CD4-positive, alpha-beta T cell (primary cell): ENCODE results near the gene ATIC. TPM values are rescaled to one million over a fixed set of nuclear protein-coding genes. Genes with fewer than 3 reads are reported as not detected.

ENCODE experiments used
- ATAC-seq: fragments of 200-7000 bp; cut with Tn5 transposase; one replicate; pipeline ENCODE4 v1.10.0; 2022; ENCODE audit warnings: mild to moderate bottlenecking; ENCODE audit not compliant: poor library complexity
- CTCF ChIA-PET: fragments of 350-600 bp; sonication (Branson Sonifier 250); formaldehyde crosslinking; loops from one replicate; lab custom pipeline; 2021; ENCODE audit warnings: antibody characterized with exemption, inconsistent platforms; lab: Charles Lee
- POLR2A ChIA-PET: fragments of 350-600 bp; sonication (Branson Sonifier 250); formaldehyde crosslinking; loops from one replicate; lab custom pipeline; 2021; ENCODE audit warnings: antibody characterized with exemption, inconsistent platforms; lab: Charles Lee
- DNase-seq, 14 experiments: peaks; one replicate each; pipeline ENCODE4 v3.0.0-alpha.2; 2013 to 2020; ENCODE audit warnings: mixed read lengths in 2 of 14
- H3K27ac ChIP-seq, 2 donors: one replicate each; pipeline versions ENCODE4 v1.5.1 to v1.7.0; 2013; ENCODE audit warnings: low read length in 2 of 2, low read depth in 1 of 2, mild to moderate bottlenecking in 1 of 2
- H3K27me3 ChIP-seq, 2 experiments: 1 replicate in 1 of 2; 2 replicates in 1 of 2; pipeline versions ENCODE4 v1.6.1 to v1.7.0; 2013; ENCODE audit warnings: low read length in 2 of 2, control low read depth in 1 of 2, mild to moderate bottlenecking in 1 of 2, moderate library complexity in 1 of 2; ENCODE audit not compliant: insufficient read depth in 2 of 2, control insufficient read depth in 1 of 2
- H3K36me3 ChIP-seq: one replicate; pipeline ENCODE4 v1.6.1; 2013; ENCODE audit warnings: low read length, control low read depth; ENCODE audit not compliant: insufficient read depth
- H3K4me1 ChIP-seq: one replicate; pipeline ENCODE4 v1.6.1; 2013; ENCODE audit warnings: low read length, control low read depth; ENCODE audit not compliant: insufficient read depth
- H3K4me3 ChIP-seq: one replicate; pipeline ENCODE4 v1.5.1; 2013; ENCODE audit warnings: mild to moderate bottlenecking, low read length, moderate library complexity
- H3K9me3 ChIP-seq, 2 experiments: 1 replicate in 1 of 2; 2 replicates in 1 of 2; pipeline versions ENCODE4 v1.6.1 to v1.7.0; 2013; ENCODE audit warnings: low read length in 2 of 2, mild to moderate bottlenecking in 2 of 2, control low read depth in 1 of 2, moderate library complexity in 1 of 2; ENCODE audit not compliant: control insufficient read depth in 1 of 2, insufficient read depth in 1 of 2
- H3K27ac Mint-ChIP-seq: one replicate; pipeline ENCODE4 v1.8.0; 2020; ENCODE audit warnings: mixed read lengths
- H3K27me3 Mint-ChIP-seq: one replicate; pipeline ENCODE4 v1.8.0; 2021; ENCODE audit warnings: mixed read lengths
- H3K36me3 Mint-ChIP-seq: one replicate; pipeline ENCODE4 v1.8.0; 2021; ENCODE audit warnings: low read depth, mixed read lengths
- H3K4me1 Mint-ChIP-seq: one replicate; pipeline ENCODE4 v1.8.0; 2021; ENCODE audit warnings: low read depth, mixed read lengths
- H3K4me3 Mint-ChIP-seq: one replicate; pipeline ENCODE4 v1.8.0; 2020; ENCODE audit warnings: mild to moderate bottlenecking, mixed read lengths
- H3K9me3 Mint-ChIP-seq: one replicate; pipeline ENCODE4 v1.8.0; 2020; ENCODE audit warnings: mixed read lengths
- intact Hi-C, 2 experiments: fragments of 100-400 bp; cut with DNase I in 1 of 2; cut with micrococcal nuclease in 1 of 2; formaldehyde crosslinking; loops; one replicate each; pipeline versions ENCODE4 v1.15.1 to v1.9.0; 2023 to 2025; cut with DNase I, micrococcal nuclease
- total RNA-seq, 174 experiments: library from RNA in 2 of 174; stranded (reverse) in 2 of 174; gene quantifications; one replicate each; pipeline ENCODE4 v1.2.3 and lab custom pipeline; 2021 to 2026
- TF ChIP-seq, protein P1 (sequence below): fragments of 200-600 bp; IDR thresholded peaks from one replicate; pipeline ENCODE4 v1.8.0; 2022; ENCODE audit warnings: antibody characterized with exemption, mild to moderate bottlenecking

ATIC gene
- total RNA-seq, 2 experiments from 2014 or later, result 40.5 to 43.3 TPM

GRCh38 chr2:215363039-215363438 lies 51.2 kb downstream of the ATIC start:
- H3K27ac ChIP-seq, result no peak overlapping the region
- TF ChIP-seq, protein P1, sequence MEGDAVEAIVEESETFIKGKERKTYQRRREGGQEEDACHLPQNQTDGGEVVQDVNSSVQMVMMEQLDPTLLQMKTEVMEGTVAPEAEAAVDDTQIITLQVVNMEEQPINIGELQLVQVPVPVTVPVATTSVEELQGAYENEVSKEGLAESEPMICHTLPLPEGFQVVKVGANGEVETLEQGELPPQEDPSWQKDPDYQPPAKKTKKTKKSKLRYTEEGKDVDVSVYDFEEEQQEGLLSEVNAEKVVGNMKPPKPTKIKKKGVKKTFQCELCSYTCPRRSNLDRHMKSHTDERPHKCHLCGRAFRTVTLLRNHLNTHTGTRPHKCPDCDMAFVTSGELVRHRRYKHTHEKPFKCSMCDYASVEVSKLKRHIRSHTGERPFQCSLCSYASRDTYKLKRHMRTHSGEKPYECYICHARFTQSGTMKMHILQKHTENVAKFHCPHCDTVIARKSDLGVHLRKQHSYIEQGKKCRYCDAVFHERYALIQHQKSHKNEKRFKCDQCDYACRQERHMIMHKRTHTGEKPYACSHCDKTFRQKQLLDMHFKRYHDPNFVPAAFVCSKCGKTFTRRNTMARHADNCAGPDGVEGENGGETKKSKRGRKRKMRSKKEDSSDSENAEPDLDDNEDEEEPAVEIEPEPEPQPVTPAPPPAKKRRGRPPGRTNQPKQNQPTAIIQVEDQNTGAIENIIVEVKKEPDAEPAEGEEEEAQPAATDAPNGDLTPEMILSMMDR, result no peak
- no peaks in the 10 kb centered on the region for H3K9me3 ChIP-seq
- no peak for ATAC-seq
- H3K27ac Mint-ChIP-seq, result no peak overlapping the region
- peaks cover 41% of the 10 kb centered on the region for H3K36me3 Mint-ChIP-seq
- intact Hi-C loops, result no loop called here
- H3K4me1 ChIP-seq, result no peaks in the 10 kb centered on the region
- H3K9me3 Mint-ChIP-seq, result no peaks in the 10 kb centered on the region
- ChIA-PET CTCF (no interaction called here), POLR2A (no interaction called here)
- no peak overlapping the region for H3K4me3 Mint-ChIP-seq
- peaks cover 2% of the 10 kb centered on the region for H3K36me3 ChIP-seq
- no peaks in the 10 kb centered on the region for H3K27me3 ChIP-seq
- H3K27me3 Mint-ChIP-seq, result no peaks in the 10 kb centered on the region
- H3K4me3 ChIP-seq, result no peak overlapping the region
- no peaks in the 10 kb centered on the region for H3K4me1 Mint-ChIP-seq
- no peak for DNase-seq

DNA sequence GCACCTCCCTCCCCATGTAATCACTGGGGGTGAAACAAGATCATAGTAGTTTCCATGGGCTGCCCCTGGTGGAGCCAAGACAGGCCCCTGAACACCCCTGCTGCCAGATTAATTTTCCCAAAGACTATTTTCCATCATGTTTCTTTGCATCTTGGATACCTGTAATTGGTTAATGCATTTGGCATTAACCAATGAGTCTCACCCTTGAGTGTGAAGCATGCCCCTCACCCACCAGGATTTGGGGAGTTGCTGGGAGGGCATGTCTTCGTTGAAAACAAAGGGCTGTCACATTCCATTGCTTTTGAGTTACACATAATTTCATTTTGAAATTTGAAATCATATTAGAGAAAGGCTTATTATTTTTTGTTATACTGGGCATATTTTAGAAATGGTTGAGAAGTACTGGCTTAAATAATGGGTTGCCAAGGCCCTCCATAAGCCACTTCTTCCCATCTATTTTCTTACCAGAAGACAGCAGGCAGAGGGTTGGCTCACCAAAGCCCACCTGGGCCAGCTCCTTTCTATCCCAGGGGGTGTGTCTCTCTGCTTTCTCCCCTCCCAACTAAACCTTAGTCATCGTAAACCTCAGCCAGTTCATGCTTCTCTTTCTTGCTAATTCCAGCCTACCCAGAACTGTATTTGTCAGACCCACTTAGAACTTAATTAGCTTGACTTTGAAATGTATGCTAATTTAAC lies 51.8 kb downstream of the ATIC start:
- H3K4me3 Mint-ChIP-seq, result no peak overlapping the region
- Histone ChIP-seq H3K27ac (no peak overlapping the region), H3K36me3 (peaks cover 2% of the 10 kb centered on the region), H3K9me3 (no peaks in the 10 kb centered on the region), H3K4me1 (no peaks in the 10 kb centered on the region), H3K4me3 (no peak overlapping the region), H3K27me3 (no peaks in the 10 kb centered on the region)
- H3K9me3 Mint-ChIP-seq, result no peaks in the 10 kb centered on the region
- ChIA-PET POLR2A (no interaction called here), CTCF (no interaction called here)
- DNase-seq, result no peak
- peaks cover 41% of the 10 kb centered on the region for H3K36me3 Mint-ChIP-seq
- intact Hi-C loops, result no loop called here
- H3K27me3 Mint-ChIP-seq, result no peaks in the 10 kb centered on the region
- H3K27ac Mint-ChIP-seq, result no peak overlapping the region
- TF ChIP-seq, protein P1, result no peak
- no peaks in the 10 kb centered on the region for H3K4me1 Mint-ChIP-seq
- ATAC-seq, result no peak

DNA sequence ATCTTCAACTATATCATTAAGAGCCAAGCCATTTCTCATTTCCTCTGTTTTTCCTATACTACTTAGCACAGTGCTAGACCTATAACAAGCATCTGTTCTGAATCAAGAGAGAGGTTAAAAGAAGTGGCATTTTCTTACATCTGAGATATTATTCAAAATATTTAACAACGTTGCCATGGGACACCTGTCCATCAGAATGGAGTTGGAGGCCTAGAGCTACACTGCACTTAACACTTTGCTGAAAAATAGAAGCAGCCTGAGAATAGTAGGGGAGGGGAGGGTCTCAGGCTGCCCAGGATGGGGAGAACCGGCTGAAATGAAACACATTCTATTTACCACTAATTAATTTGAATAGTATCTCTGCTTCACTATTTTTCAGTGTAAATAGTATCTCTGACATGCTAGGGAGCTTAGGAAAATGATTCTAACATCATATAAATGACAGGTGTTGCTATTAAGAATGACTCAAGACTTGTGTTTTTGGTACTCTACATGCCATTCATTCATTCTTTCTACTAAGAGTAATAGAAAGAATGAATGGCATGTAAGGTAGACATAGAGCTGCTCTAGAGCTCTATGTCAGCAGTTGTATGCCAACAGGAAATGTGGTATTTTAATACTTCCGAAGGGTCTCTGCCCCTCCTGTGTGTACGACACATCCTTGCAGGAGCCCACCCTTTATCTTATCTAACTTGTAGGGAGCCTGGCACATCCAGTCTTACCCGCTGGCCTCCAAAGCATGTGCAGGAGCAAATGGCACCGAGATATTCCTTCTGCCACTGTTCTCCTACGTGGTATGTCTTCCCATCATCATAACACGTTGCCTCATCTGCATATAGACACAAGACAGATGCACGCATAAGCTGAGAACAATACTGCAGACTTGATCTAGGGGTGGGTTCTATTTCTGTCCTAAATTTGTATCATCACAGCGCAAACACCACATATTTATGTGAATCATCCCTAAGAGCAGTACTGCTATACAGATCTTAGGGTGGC lies 52.6 kb downstream of the ATIC start:
- Mint-ChIP-seq H3K9me3 (no peaks in the 10 kb centered on the region), H3K36me3 (peaks cover 41% of the 10 kb centered on the region), H3K4me3 (no peak overlapping the region), H3K4me1 (no peaks in the 10 kb centered on the region), H3K27ac (no peak overlapping the region), H3K27me3 (no peaks in the 10 kb centered on the region)
- DNase-seq (no peak), ATAC-seq (no peak)
- intact Hi-C loops, result no loop called here
- no peaks in the 10 kb centered on the region for H3K27me3 ChIP-seq
- H3K36me3 ChIP-seq, result peaks cover 2% of the 10 kb centered on the region
- TF ChIP-seq, protein P1, result no peak
- H3K4me3 ChIP-seq, result no peak overlapping the region
- H3K27ac ChIP-seq, result no peak overlapping the region
- no peaks in the 10 kb centered on the region for H3K9me3 ChIP-seq
- no peaks in the 10 kb centered on the region for H3K4me1 ChIP-seq
- CTCF ChIA-PET, result no interaction called here
- POLR2A ChIA-PET, result no interaction called here
